ENCODE data around the gene RWDD4. TPM values are rescaled to one million over a fixed set of nuclear protein-coding genes. Genes with fewer than 3 reads are reported as not detected.

RWDD4 gene
- total RNA-seq, 1 donor from 2014 or later, result 15.5 TPM

DNA sequence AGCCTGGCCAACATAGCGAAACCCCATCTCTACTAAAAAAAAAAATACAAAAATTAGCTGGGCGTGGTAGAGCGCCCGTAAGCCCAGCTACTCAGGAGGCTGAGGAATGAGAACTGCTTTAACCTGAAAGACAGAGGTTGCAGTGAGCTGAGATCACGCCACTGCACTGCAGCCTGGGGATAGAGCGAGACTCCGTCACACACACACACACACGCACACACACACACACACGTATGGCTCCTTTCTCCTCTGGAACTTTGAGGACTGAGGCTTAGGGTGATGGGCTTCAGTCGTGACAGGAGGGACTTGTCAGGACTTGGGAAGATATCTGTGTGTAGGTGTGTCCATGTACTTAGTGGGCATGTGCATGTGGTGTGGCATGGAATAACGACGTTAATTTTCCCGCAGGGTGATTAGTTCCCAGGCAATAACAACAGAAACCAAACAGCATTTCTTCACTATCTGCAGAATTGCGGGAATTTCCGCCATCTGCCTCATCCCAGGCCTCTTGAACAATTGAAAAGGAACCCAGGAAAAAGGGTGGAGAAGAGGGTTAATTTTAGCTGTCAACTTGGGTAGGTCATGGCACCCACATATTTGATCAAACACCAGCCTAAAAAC lies 47.7 kb downstream of the RWDD4 start:
- intact Hi-C loops (cut with DNase I), result no loop called here
- DNase-seq (ENCODE audit: missing footprints), result no peak
- no peak for ATAC-seq

DNA sequence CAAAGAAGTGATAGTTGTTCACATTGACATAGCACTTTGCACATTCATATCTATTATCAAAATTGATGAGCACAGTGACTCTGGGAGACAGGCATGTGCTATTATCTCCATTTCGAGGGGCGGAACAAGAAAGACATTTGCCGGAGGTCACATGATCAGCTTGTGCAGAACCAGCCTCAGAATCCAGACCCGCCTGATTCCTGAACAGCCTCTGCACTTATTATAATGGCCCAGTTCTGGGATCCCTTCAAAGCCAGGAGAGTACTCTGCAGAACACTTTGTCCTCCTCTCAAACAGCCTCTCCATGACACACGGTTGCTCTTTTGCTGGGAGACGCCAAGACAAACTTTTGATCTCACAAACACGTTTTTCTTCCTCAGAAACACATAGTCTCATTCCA lies 48.4 kb downstream of the RWDD4 start:
- ATAC-seq (no peak), DNase-seq (ENCODE audit: missing footprints) (no peak)
- intact Hi-C loops (cut with DNase I), result no loop called here

DNA sequence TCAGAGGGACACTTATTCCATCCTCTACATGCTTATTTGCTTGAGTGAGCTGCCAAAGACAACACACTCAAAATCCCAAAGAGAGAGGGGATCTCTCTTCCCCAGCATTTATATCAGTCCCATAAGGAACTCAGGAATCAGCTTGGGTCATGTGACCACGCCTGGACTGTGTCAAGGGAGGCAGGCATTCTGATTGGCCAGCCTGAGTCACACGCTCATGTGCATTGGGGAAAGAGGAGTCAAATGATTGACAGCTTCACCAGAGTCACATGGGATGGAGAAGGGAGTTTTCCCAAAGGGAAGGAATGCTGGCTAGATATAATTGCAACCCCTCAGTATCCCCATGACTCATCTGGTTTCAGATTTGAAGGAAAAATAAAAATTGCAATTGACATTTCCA lies 49.0 kb downstream of the RWDD4 start:
- ATAC-seq (peak; percentile 59), DNase-seq (ENCODE audit: missing footprints) (no peak)
- intact Hi-C loops (cut with DNase I), result no loop called here

DNA sequence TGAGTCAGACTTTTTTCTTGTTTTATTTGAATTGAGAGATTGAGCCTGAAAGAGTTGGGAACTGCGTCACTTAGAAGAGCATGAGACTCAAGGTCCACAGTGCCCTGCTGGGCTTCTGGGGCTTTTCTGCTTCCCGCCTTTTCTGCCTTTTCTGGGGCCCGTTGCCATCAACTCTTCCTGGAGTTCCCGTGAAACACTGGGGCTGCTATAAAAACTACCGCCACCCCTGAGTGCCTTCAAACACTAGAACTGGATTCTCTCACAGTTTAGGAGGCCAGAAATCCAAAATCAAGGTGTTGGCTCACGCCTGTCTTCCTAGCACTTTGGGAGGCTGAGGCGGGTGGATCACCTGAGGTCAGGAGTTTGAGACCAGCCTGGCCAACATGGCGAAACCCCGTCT lies 49.8 kb downstream of the RWDD4 start:
- no peak for ATAC-seq
- intact Hi-C loops (cut with DNase I), result no loop called here
- no peak for DNase-seq (ENCODE audit: missing footprints)

DNA sequence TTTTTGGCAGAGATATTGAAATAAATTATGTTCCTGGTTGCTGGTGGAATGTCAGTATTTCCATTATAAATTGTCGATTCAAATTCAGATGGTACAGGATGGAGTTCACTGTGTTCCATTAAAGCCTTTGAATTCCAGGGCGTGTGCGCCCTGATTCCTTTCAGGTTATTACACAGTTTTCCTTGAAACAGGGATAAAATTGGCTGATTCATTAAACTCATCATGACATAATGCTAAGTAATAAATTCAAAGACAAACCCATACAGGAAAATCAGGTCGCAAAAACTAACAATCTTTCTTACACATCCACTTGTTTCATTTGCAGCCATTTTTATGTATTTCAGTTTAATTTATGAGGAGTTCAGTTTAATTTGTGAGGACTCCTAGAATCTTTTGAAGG lies 51.1 kb downstream of the RWDD4 start:
- DNase-seq (ENCODE audit: missing footprints) (no peak), ATAC-seq (no peak)
- intact Hi-C loops (cut with DNase I), result no loop called here

DNA sequence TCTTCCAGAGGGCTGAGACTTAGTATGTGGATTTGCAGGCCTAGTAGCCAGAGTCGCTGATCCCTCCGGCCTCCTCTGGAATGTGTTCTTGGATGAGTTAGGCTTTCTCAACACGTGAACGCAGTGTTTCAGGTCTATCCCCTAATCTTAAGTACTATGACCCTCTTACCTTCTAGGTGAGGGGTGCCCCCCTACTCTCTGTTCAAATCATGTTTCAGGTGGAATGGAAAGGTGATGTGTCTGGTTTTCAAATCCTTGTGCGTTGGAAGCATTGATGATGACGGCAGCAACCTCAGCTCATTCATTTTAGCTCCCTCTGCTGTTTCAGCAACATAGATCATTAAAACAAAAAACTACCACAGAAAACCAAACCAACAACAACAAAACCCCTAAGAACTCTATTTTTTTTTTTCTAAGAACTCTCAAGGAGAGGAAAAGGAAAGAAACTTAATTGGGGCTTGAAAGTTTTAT lies 56.4 kb downstream of the RWDD4 start:
- DNase-seq (ENCODE audit: missing footprints) (no peak), ATAC-seq (no peak)
- intact Hi-C loops (cut with DNase I), result loop anchor here (1.0 kb wide), 1 partner anchor 130 kb away; no protein-coding TSS in a partner anchor

DNA sequence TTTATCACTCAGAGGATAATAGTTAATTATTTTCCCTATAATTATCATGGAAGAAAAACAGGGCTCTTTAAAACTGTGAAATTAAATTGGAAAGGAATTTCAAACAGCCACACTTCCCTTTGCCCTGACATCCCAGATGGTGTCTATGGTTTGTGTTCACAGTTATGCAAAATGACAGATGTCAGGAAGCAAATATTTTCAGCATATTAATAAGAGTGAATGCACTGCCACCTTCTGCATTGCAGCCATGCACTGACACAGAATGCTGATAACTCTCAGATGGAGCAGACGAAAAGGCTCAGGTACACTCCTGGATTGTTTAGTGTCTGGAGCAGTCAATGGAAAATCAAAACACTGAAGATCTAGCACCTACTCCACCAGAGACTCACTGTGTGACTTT lies 57.6 kb downstream of the RWDD4 start:
- DNase-seq (ENCODE audit: missing footprints) (no peak), ATAC-seq (no peak)
- intact Hi-C loops (cut with DNase I), result no loop called here

DNA sequence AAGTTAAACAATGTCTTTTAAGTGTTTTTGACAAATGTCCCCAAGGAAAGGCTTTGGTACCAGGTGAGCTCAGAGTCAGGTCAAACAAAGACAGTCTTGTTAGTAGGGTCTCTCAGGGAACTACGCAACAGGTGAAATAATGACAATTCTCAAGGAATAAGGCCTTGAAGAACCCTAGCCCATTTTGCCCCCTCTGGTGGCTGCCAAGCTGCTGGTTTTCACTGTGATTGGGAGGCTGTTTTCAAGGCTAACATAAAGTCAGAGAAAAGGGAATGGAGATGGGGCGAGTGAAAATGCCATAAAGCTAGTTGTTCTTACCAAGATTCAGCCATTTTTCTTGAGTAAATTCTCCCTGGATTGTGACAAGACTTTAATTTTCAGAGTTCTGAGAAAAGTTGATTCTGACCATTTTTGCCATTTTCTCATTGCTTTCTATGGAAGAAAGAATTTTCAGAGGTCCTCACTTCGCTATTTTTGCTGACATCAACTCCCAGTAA lies 58.7 kb downstream of the RWDD4 start:
- no peak for DNase-seq (ENCODE audit: missing footprints)
- intact Hi-C loops (cut with DNase I), result no loop called here
- ATAC-seq, result no peak

DNA sequence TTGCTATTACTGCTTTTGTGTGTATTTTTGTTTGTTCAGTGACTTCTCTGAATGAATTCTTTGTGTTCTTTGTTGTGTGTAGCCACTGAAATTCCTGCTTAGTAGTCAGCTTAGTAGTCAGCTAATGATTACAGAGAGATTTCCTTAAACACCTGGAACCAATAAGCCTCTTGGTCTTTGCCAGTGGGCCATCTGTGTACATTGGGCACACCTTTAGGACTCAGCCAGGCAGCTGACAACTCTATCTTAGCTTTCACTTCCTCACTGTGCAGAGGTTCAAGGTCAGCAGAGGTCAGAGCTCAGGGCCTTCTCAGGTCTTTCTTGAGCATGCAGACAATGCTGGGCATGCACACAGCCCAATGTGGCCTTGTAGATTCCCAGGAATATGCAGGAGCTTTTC lies 59.3 kb downstream of the RWDD4 start:
- DNase-seq (ENCODE audit: missing footprints), result no peak
- no peak for ATAC-seq
- intact Hi-C loops (cut with DNase I), result no loop called here

DNA sequence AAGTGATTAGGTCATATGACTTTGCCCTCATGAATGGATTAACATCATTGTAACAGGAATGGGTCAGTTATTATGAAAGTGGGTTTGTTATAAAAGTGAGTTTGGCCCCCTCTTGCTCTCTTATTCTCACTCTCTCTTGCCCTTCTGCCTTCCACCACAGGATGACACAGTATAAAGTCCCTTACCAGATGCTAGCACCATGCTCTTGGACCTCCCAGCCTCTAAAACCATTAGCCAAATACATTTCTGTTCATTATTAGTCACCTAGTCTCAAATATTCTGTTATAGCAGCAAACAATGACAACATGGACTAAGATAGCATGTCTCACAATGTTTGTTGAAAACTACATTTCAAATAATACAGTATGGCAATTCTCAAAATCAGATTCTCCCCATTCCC lies 59.7 kb downstream of the RWDD4 start:
- ATAC-seq, result no peak
- intact Hi-C loops (cut with DNase I), result no loop called here
- no peak for DNase-seq (ENCODE audit: missing footprints)

DNA sequence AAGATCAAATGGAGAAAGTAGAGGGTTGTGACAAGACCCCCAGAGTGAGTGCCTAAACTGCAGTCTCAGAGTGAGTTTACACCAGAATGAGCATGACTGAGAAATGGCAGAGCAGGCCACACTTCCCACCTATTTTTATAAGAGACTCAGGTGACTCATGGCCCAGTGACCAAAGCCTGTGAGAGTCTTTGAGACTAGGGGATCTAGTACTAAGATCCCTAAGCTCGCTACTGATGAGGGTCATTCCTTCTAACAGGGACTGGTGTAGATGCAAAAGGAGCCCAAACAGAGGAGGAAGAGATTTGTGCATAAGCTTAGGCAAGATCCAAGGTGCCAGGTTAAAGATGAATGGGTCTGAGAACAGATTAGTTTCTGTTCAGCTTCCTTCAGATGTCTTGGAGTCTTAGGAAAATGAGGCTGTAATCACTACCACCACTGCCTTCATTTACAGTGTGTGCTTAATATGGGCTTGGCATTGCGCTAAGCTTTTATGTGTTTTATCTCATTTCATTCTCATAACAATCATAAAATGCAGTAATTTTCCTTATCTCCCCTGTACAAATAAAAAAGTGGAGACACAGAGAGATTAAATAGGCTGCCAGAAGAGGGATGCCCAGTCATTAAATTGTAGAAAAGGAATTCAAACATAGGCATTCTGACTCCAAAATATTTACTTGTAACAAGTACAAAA lies 62.8 kb downstream of the RWDD4 start:
- ATAC-seq (no peak), DNase-seq (ENCODE audit: missing footprints) (no peak)
- intact Hi-C loops (cut with DNase I), result no loop called here

DNA sequence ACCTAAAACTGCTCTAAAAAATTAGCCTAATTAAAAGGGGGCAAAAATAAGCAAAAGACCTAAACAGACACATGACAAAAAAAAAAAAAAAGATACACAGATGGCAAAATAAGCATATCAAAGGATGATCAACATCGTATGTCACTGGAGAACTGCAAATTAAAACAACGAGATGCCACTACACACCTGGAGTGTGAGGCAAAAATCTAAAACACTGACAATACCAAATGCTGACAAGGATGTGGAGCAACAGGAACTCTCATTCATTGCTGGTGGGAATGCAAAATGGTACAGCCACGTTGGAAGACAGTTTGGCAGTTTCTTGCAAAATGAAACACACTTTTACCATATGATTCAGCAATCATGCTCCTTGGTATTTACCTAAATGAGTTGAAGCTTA lies 64.2 kb downstream of the RWDD4 start:
- ATAC-seq, result no peak
- intact Hi-C loops (cut with DNase I), result no loop called here

DNA sequence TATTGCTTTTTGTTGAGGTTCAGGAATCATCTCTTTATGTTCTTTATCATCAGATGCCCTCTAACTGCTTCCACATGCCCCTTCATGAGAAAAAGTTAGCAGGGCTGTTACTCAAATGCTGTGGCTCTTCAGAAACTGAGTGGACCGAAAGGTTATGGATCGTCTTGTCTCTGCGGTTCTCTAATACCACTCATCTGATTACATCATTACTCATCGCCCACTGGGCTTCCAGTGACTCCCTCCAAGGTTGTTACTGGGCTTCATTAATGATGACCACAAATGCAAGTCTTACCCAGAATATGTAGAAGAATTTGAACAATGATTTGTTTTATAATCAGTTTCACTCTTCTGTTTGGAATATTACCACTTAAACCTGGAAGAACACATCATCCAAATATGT lies 67.7 kb downstream of the RWDD4 start:
- intact Hi-C loops (cut with DNase I), result no loop called here
- no peak for ATAC-seq
- DNase-seq (ENCODE audit: missing footprints), result no peak

More for the DNA sequence above, 64.2 kb downstream of the RWDD4 start:
- no peak for DNase-seq (ENCODE audit: missing footprints)

Other genes with a start within 250 kb of the RWDD4 start
- gene CDKN2AIP, start 214.5 kb downstream of the RWDD4 start, total RNA-seq, result 10.6 TPM
- gene ING2, start 154.1 kb downstream of the RWDD4 start, total RNA-seq, result 6.5 TPM
- gene TRAPPC11, start 108 bp upstream of the RWDD4 start, total RNA-seq, result 17.8 TPM
- 9.9 TPM for gene STOX2, start 246.1 kb upstream of the RWDD4 start, total RNA-seq

All from Right ventricle myocardium inferior (tissue), 1 donor.